Measurements from ENCODE around the gene HERC5. TPM values are rescaled to one million over a fixed set of nuclear protein-coding genes. Genes with fewer than 3 reads are reported as not detected.

The HERC5 gene
- total RNA-seq, 1 experiment from 2014 or later: 17.2 TPM

DNA sequence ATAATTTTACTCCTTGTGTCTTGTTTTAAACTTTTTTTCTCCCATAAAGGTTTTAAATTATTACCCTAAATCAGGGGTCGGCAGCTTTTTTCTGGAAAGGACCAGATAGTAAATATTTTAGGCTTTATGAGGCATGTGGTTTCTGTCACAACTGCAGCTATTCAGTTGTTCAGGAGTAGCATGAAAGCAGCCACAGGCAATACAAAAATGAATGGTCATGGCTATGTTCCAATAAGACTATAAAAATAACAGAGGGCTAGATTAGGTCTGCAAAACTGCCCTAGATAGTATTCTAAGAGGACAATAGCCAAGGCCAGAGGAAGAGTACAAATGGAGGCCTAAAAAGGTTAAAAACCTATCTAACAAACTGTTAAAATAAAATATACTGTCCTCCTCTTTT, 24.6 kb downstream of the HERC5 start:
- Mint-ChIP-seq H3K4me1 (no peaks in the 10 kb centered on the region), H3K36me3 (ENCODE audit: insufficient read depth in 1 of 3, low read depth in 3 of 3) (peaks cover 1 to 4% (median 4%) of the 10 kb centered on the region in 3 experiments; a peak in 6 of 7 replicates), H3K9me3 (no peaks in the 10 kb centered on the region), H3K27ac (no peak overlapping the region), H3K4me3 (no peak overlapping the region), H3K27me3 (ENCODE audit: low read depth) (no peaks in the 10 kb centered on the region)
- Histone ChIP-seq H2AFZ (ENCODE audit: low read length) (no peak overlapping the region), H3K9me3 (ENCODE audit: control insufficient read depth, low read depth, low read length) (no peaks in the 10 kb centered on the region), H4K91ac (ENCODE audit: insufficient read length, low read depth, low read length) (no peak overlapping the region), H4K8ac (replicated peaks; ENCODE audit: insufficient read length, low read depth, low read length) (no peak overlapping the region), H3K27me3 (ENCODE audit: insufficient read depth, low read length) (no peaks in the 10 kb centered on the region), H2BK5ac (ENCODE audit: insufficient read length, low read length) (no peak overlapping the region), H3K27ac (ENCODE audit: insufficient read length, low read depth, low read length) (no peak overlapping the region), H3T11ph (ENCODE audit: low read length) (no peak overlapping the region), H2BK15ac (ENCODE audit: low read depth, low read length) (no peak overlapping the region), H2BK12ac (ENCODE audit: insufficient read length, low read depth, low read length) (no peak overlapping the region), H3K4me1 (ENCODE audit: insufficient read depth, low read length) (no peaks in the 10 kb centered on the region), H2AK5ac (ENCODE audit: insufficient read length, low read length) (no peak overlapping the region), H3K14ac (ENCODE audit: insufficient read depth, low read length) (no peak overlapping the region), H3K9ac (ENCODE audit: extremely low read depth, insufficient read length, low read length) (no peak overlapping the region), H4K20me1 (ENCODE audit: control insufficient read depth, insufficient read depth, insufficient read length) (no peaks in the 10 kb centered on the region), H2BK20ac (ENCODE audit: low read depth, low read length, poor library complexity, severe bottlenecking) (no peak overlapping the region), H3K4me2 (ENCODE audit: insufficient read depth, insufficient read length, low read length) (no peak overlapping the region), H3K79me1 (ENCODE audit: insufficient read depth, low read depth, low read length, poor library complexity, severe bottlenecking) (no peaks in the 10 kb centered on the region), H3K79me2 (ENCODE audit: insufficient read depth, low read length) (no peaks in the 10 kb centered on the region), H3K23ac (ENCODE audit: insufficient read length, low read depth, low read length) (no peak overlapping the region), H2BK120ac (ENCODE audit: low read depth, low read length, poor library complexity, severe bottlenecking) (no peak overlapping the region), H3K56ac (ENCODE audit: insufficient read length, low read depth, low read length) (no peak overlapping the region), H4K5ac (ENCODE audit: insufficient read length, low read depth, low read length) (no peak overlapping the region), H3K18ac (ENCODE audit: insufficient read length, low read depth, low read length) (no peak overlapping the region), H3K23me2 (ENCODE audit: insufficient read length, low read depth, low read length, poor library complexity, severe bottlenecking) (no peaks in the 10 kb centered on the region), H3K4ac (ENCODE audit: low read depth, low read length) (no peak overlapping the region)
- WGBS (ENCODE audit: extremely low coverage, insufficient read length, low lambda C conversion rate): no CpG with 5 or more reads among the region's 1 CpG
- no peak for DNase-seq
- TF ChIP-seq, protein P1, sequence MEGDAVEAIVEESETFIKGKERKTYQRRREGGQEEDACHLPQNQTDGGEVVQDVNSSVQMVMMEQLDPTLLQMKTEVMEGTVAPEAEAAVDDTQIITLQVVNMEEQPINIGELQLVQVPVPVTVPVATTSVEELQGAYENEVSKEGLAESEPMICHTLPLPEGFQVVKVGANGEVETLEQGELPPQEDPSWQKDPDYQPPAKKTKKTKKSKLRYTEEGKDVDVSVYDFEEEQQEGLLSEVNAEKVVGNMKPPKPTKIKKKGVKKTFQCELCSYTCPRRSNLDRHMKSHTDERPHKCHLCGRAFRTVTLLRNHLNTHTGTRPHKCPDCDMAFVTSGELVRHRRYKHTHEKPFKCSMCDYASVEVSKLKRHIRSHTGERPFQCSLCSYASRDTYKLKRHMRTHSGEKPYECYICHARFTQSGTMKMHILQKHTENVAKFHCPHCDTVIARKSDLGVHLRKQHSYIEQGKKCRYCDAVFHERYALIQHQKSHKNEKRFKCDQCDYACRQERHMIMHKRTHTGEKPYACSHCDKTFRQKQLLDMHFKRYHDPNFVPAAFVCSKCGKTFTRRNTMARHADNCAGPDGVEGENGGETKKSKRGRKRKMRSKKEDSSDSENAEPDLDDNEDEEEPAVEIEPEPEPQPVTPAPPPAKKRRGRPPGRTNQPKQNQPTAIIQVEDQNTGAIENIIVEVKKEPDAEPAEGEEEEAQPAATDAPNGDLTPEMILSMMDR (conservative IDR thresholded peaks at IDR 0.05): no peak
